SJSA1 (cell line): ENCODE data around the gene AGPAT4. TPM values are rescaled to one million over a fixed set of nuclear protein-coding genes. Genes with fewer than 3 reads are reported as not detected.
A peak's percentile ranks its signal among the peaks of the same experiment; 100 is the strongest.

Source experiments
- DNase-seq, 2 experiments: peaks; one replicate each; pipeline ENCODE4 v3.0.0-alpha.2; 2015 to 2020; ENCODE audit warnings: low spot score in 2 of 2, low read depth in 1 of 2
- H3K27ac ChIP-seq: fragments of 250-450 bp; sonication (Bioruptor Pico); 2 replicates; pipeline ENCODE4 v1.5.1; 2020; ENCODE audit warnings: mild to moderate bottlenecking, moderate library complexity
- H3K27me3 ChIP-seq: fragments of 250-450 bp; sonication (Bioruptor Pico); replicated peaks from 2 replicates; pipeline ENCODE4 v1.5.1; 2020; ENCODE audit warnings: mild to moderate bottlenecking, moderate library complexity
- H3K36me3 ChIP-seq: fragments of 250-450 bp; sonication (Bioruptor Pico); 2 replicates; pipeline ENCODE4 v1.5.1; 2020; ENCODE audit warnings: mild to moderate bottlenecking
- H3K4me1 ChIP-seq: fragments of 250-450 bp; sonication (Bioruptor Pico); replicated peaks from 2 replicates; pipeline ENCODE4 v1.6.1; 2021; ENCODE audit warnings: mild to moderate bottlenecking
- H3K4me3 ChIP-seq: fragments of 250-450 bp; sonication (Bioruptor Pico); 2 replicates; pipeline ENCODE4 v1.5.1; 2020; ENCODE audit warnings: mild to moderate bottlenecking
- H3K9me3 ChIP-seq: fragments of 250-450 bp; sonication (Bioruptor Pico); replicated peaks from 2 replicates; pipeline ENCODE4 v1.5.1; 2020; ENCODE audit warnings: mild to moderate bottlenecking
- total RNA-seq: library from RNA; depleted of rRNA; stranded (reverse); fragments of >200 nt; shearing (Covaris generic); gene quantifications from 2 replicates; pipeline ENCODE4 v1.2.3, GENCODE V29; 2014

The AGPAT4 gene
- total RNA-seq, 1 experiment from 2014 or later: 6.2 TPM

DNA sequence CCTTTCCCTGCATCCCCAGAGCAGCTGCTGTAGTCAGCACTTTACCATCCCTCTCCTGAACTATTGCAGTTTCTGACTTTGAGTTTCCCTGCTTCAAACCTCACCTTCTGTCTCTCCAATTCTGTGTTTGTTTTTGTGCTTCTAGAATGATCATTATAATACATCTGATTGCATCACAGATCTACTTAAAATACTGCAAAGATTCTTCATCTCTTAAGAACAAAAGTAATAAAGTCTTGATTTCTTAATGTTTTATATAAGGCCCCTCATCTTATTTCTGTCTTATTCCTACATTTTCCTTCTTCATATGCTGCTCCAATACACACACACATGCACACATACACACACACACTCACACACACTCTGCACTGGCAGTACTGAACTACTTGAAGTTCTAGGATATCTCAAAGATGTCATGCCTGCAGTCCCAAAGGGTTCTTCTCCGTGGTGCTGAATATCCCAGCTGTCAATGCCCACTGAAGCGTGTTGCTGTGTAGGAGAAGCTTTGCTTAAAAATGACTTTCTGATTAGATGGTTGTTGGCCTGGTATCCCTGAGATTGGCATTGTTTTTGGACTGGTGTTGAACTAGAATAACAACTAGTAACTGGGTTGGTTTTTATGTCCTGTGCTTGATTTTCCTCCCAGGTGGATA is 185.1 kb downstream of the AGPAT4 start:
- no peak overlapping the region for H3K27ac ChIP-seq
- H3K9me3 ChIP-seq: no peaks in the 10 kb centered on the region
- H3K4me3 ChIP-seq: no peak overlapping the region
- no peaks in the 10 kb centered on the region for H3K27me3 ChIP-seq
- peaks cover 86% of the 10 kb centered on the region for H3K36me3 ChIP-seq
- no peaks in the 10 kb centered on the region for H3K4me1 ChIP-seq
- DNase-seq: no peak

DNA sequence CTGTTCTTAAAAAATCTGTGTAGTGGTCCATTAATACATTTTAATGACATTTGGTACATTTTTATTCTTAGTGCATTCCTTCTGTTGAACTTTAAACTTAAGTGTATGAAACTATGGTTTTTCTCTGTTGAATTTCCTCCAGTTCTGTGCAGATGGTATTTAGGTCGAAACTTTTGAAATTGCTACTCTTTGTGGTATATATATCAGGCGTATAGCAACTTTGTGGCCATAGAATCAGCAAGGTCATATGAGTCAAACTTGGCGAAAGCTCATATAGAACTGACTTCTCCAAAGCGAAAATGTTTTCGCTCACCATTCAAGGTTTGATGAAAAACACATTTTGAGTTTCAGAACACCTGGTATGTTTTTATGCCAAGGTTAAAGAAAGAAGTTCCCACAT is 188.6 kb downstream of the AGPAT4 start:
- Histone ChIP-seq H3K4me1 (peaks cover 4% of the 10 kb centered on the region), H3K4me3 (no peak overlapping the region), H3K27me3 (no peaks in the 10 kb centered on the region), H3K9me3 (no peaks in the 10 kb centered on the region), H3K36me3 (peaks cover 95% of the 10 kb centered on the region), H3K27ac (no peak overlapping the region)
- DNase-seq: no peak

DNA sequence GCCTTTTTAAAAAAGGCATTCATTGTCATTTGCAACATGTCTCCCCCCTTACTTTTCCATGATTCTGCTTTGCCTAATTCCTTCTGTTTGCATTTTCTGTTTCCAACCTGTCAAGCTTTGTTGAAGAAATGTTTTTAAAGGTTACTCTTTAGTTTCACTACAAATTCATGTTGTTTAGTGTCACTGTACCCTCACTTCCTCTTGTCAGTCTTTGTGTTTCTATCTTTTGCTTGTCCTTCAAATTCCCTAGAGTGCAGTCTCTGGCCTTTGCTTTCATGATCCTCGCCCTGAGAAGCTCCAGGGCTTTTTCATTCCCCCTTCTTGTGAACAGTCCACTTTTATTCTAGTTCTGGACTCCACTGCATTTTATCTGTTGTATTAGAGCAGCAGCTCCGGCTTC is 191.6 kb downstream of the AGPAT4 start:
- Histone ChIP-seq H3K4me3 (no peak overlapping the region), H3K27ac (no peak overlapping the region), H3K4me1 (peaks cover 14% of the 10 kb centered on the region), H3K36me3 (peaks cover 77% of the 10 kb centered on the region), H3K27me3 (no peaks in the 10 kb centered on the region), H3K9me3 (no peaks in the 10 kb centered on the region)
- DNase-seq: no peak

DNA sequence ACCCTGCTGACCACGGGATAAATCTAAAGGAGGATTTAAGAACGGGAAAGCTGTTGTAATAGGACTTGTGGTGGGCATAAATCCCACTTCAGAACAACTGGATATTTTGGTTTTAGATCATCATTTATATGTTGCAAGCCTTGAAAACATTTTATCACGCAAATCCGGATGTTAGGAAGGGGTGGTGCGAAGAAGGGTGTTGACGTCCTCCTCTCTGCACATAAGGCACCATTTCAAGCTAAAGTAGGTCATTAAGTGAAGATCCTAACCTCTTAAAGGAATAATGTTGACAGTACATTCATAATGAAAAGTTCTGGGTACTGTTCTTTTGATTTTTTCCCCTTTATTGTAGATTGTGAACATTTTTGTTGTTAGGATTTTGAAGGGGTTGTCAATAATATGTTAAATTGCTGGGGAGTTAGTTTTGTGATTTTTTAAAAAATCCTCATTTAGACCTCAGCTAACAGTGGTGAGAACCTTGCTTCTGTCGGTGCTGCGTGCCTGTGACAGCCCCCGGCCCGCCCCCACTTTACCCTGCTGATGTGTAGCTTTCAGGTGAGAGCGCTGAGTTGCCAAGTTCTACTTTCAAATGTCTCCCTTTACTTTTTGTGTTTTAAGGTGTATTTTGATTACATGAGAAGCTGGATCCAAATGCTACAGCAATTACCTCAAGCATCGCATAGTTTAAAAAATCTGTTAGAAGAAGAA is 193.4 kb downstream of the AGPAT4 start:
- peak overlapping the region; percentile 65 for H3K27ac ChIP-seq
- no peak for DNase-seq
- H3K4me3 ChIP-seq: no peak overlapping the region
- peaks cover 69% of the 10 kb centered on the region for H3K36me3 ChIP-seq
- no peaks in the 10 kb centered on the region for H3K27me3 ChIP-seq
- H3K4me1 ChIP-seq: peaks cover 14% of the 10 kb centered on the region
- H3K9me3 ChIP-seq: no peaks in the 10 kb centered on the region
